HUES48 (cell line): ENCODE data around the gene HOXD10.

Experiments used
- H3K27ac ChIP-seq: one replicate; pipeline ENCODE4 v1.7.0; 2013; ENCODE audit warnings: low read depth, low read length, inconsistent platforms
- H3K27me3 ChIP-seq: 2 replicates; pipeline ENCODE4 v1.6.1; 2013; ENCODE audit warnings: mild to moderate bottlenecking, low read length; ENCODE audit not compliant: control insufficient read depth, insufficient read depth
- H3K36me3 ChIP-seq: 2 replicates; pipeline ENCODE4 v1.6.1; 2013; ENCODE audit warnings: low read length; ENCODE audit not compliant: control insufficient read depth, insufficient read depth
- H3K4me1 ChIP-seq: 2 replicates; pipeline ENCODE4 v1.6.1; 2013; ENCODE audit warnings: mild to moderate bottlenecking, low read length; ENCODE audit not compliant: control insufficient read depth, insufficient read depth
- H3K4me3 ChIP-seq: 2 replicates; pipeline ENCODE4 v1.5.1; 2013; ENCODE audit warnings: mild to moderate bottlenecking, low read depth, low read length
- H3K9ac ChIP-seq: 2 replicates; pipeline ENCODE4 v1.6.1; 2013; ENCODE audit warnings: mild to moderate bottlenecking, low read depth, low read length, moderate library complexity
- H3K9me3 ChIP-seq: 2 replicates; pipeline ENCODE4 v1.6.1; 2013; ENCODE audit warnings: low read length; ENCODE audit not compliant: control insufficient read depth, insufficient read depth

Gene HOXD10

GRCh38 chr2:176166272-176166671 lies 49.7 kb downstream of the HOXD10 start:
- Histone ChIP-seq H3K9me3 (no peaks in the 10 kb centered on the region), H3K4me3 (no peak overlapping the region), H3K9ac (no peak overlapping the region), H3K36me3 (no peaks in the 10 kb centered on the region), H3K4me1 (peaks cover 7% of the 10 kb centered on the region), H3K27ac (no peak overlapping the region), H3K27me3 (peaks cover 100% of the 10 kb centered on the region)

- H3K36me3 ChIP-seq, result no peaks in the 10 kb centered on the region
- H3K4me1 ChIP-seq, result peaks cover 9% of the 10 kb centered on the region
- H3K27me3 ChIP-seq, result peaks cover 100% of the 10 kb centered on the region
- no peaks in the 10 kb centered on the region for H3K9me3 ChIP-seq
- H3K9ac ChIP-seq, result no peak overlapping the region
- no peak overlapping the region for H3K4me3 ChIP-seq
- no peak overlapping the region for H3K27ac ChIP-seq
These were observed 50.8 kb downstream of the HOXD10 start for GRCh38 chr2:176167398-176167797.

- H3K27me3 ChIP-seq, result peaks cover 100% of the 10 kb centered on the region
- H3K9ac ChIP-seq, result no peak overlapping the region
These were observed 52.6 kb downstream of the HOXD10 start for GRCh38 chr2:176169181-176169580.

More at GRCh38 chr2:176169181-176169580, 52.6 kb downstream of the HOXD10 start:
- Histone ChIP-seq H3K9me3 (no peaks in the 10 kb centered on the region), H3K4me1 (peaks cover 12% of the 10 kb centered on the region), H3K4me3 (no peak overlapping the region), H3K27ac (no peak overlapping the region), H3K36me3 (no peaks in the 10 kb centered on the region)
